ENCODE data around the gene THOC6.
"Not testable (repeated sequence)": the region's sequence is repeated elsewhere in the genome, so short reads cannot be mapped to it uniquely, and the experiment has no call there.

Gene THOC6

DNA sequence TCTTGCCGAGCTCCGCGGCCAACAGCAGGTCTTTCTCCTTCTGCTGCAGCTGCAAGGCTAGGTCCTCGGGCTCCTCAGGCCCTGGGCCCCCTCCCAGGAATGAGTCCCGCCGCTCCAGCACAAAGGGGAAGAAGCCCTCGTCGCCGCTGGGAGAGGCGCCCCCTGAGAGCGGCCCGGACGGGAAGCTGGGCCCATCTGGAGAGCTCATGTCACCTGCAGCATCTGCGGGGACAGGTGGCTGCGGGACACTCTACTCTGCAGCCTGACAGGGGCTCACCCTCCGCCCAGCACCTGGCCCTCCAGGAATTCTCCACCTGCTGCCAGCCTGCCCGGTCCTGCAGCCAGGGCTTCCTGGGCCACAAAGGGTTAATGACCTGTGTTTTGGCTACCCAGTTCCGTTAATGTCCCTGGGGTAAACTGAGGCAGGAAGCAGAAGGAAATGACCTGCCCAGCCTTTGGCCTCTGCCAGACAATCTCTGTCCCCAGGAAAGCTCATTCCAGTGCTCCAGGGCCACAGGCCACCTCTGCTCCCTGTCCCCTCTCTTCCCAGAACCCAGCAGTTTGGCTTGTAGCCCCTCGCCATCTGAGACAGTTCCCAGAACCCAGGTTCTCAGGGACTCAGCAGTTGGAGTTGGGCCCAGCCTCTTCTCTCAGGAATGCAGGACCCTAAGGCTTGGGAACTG is 11.6 kb downstream of the THOC6 start:
- DNase-seq: no peak

DNA sequence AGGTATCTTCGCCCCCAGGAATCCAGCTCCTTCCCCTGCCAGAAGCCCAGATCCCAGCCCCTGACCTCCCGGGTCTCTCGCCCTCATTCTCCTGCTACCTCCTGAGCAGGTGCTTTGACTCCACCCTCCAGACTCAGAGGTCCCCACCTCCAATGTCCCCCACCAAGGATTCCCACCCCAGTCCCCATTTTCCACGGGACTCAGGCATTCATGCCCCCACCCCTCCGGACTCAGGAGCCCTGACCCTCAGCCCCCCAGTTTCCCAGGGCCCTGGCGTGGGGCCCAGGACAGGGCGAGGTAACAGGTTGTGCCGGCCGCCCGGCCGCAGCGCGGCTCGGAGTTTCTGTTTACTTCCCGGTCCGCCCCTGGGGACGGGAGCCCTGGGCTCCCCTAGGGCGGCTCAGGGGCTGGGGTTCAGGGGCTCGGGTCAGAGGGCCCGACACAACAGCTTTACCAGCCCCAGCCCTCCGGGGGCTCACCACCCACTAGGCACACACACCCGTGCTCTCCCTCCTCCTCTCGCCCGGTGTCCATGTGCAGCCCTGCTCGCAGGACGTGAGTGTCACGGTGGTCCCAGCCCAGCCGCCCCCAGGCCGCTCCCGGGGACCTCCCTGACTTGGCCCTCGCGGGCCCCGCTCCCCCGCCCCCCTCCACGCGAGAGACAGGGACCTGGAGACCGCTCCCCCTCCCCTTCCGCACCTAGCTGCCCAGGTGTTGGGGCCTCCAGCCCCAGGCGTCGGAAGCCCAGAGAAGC is 12.3 kb downstream of the THOC6 start:
- no peak for DNase-seq

DNA sequence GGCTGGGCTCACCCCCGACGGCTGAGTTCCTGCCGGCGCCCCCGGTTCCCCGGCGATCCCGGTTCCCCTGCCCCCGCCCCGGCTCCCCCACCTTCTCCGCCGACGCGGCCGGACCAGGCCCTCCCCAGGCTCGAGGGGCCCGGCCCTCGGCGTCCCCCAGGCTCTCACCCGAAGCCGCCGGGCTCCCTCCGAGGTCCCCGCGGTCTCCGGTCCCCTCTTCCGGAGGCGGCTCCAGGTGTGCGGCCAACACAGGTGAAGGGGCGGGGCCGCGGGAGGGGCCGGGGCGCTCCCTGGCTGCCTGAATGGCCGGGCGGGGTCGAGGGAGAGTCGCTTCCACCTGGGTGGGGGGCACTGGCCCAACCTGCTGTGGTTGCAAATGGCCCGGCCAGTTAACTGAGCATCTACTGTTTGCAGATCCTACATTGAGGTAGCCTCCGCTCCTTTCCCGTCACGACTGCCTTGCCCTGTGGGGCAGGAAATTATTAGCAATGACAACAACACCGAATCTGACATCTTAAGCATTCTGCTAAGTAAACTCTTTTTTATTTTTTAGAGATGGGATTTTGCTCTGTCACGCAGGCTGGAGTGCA is 13.0 kb downstream of the THOC6 start, which contains the start of gene BICDL2:
TSS of gene BICDL2 (minus strand) at position 219 of the 590 bp plus-strand sequence. CDS start 1,448 bp downstream, outside the sequence.
- no peak for DNase-seq

DNA sequence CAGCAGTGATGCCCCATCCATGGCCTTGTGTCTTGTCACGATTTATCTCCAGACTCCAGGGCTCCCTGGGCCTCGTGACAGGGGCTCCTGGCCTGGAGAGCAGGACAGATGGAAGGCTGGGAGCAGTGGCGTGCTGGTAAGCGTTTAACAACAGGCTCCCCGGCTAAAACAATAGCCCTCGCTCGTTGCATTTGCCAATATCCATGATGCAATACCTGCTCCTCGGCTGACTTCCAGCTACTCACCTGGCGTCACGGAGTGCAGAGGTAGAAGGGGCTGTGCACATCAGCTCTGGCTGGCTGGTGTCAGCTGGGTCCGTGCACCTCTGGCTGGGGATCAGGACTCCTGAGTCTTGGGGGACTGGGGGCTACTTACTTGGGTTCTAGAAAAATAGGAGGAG is 14.4 kb downstream of the THOC6 start:
- no peak for DNase-seq

DNA sequence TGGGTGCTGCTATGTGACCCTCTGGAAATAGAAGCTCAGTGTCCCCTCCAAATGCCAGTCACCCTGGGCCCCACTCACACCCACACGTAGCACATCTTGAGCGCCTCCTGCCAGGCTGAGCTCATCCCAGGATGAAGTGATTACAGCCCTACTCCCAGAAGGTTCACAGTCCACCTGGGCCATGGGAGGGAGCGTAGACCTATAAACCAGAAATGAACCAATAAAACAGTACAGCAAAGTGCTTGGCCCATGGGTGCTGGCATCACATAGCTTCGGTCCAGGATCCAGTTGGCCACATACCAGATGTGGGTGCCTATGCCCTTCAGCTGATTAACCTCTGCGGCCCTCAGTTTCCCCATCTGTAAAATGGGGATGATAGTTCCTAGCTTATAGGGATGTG is 15.1 kb downstream of the THOC6 start:
- no peak for DNase-seq

DNA sequence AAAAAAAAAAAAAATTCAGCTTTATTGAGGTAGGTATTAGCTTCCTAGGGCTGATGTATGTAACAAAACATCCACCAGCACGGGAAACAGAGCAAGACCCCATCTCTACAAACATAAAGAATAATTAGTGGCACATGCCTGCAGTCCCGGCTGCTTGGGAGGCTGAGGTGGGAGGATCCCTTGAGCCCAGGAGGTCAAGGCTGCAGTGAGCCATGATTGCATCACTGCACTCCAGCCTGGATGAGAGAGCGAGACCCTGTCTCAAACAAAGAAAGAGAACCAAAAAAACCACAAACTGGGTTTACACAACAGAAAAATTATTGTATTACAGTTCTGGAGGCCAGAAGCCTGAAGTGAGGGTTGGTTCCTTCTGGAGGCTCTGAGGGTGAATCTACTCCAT is 18.5 kb downstream of the THOC6 start:
- DNase-seq: no peak

DNA sequence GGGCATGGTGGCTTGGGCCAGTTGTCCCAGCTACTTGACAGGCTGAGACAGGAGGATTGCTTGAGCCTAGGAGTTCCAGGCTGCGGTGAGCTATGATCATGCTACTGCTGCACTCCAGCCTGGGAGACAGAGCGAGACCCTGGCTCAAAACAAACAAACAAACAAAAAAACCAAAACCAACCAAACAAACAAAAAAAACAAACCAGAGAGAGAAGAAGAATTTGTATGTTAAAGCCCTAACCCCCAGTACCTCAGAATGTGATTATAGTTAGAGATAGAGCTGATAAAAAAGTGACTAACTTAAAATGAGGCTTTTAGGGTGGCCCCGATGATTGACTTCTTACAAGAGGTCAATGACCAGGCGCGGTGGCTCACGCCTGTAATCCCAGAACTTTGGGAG is 20.9 kb downstream of the THOC6 start:
- no peak for DNase-seq

DNA sequence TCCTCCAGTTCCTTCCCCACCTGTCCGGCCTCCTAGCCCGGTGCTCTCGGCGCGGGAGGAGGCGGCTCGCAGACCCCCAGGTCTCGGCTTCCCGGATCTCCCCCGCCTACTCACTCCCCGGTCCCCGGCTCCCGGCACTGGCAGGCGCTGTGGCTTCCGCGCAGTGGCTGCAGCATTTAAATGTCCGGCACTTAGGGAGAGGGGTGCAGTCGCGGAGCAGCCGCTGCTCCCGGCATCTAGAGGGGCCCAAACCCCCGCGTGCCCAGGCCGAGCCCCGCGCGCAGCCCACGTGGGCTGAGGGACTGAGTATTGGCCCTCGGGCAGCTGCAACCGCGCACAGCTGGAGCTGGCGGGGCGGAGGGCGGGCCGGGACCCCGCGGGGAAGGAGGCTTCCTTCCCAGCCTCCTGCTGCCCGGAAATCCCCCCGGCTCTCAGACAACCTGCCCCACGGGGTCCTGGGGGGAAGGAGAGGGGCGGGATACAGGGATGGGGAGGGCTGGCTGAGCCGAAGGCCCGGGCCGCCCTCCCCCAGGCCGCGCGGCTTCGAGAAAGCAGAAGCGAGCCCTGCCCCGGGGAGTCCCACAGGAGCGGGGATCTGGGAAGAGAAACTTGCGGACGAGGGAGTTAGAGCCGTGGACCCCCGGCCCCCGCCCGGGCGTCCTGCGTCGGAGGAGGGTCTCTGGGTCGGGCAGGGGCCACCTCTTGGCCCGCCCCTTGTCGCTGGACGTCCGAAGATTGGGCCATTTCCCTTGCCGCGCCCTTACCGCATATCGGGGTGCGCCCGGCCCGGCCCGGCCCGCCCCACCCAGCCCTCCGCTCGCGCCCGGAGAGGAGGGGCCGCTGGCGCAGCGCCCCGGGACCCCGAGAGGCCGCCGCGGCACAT is 22.2 kb downstream of the THOC6 start, which contains the start of gene MMP25:
TSS of gene MMP25 (plus strand) at position 804 of the 883 bp plus-strand sequence. CDS start 357 bp downstream, outside the sequence.
- no peak for DNase-seq

DNA sequence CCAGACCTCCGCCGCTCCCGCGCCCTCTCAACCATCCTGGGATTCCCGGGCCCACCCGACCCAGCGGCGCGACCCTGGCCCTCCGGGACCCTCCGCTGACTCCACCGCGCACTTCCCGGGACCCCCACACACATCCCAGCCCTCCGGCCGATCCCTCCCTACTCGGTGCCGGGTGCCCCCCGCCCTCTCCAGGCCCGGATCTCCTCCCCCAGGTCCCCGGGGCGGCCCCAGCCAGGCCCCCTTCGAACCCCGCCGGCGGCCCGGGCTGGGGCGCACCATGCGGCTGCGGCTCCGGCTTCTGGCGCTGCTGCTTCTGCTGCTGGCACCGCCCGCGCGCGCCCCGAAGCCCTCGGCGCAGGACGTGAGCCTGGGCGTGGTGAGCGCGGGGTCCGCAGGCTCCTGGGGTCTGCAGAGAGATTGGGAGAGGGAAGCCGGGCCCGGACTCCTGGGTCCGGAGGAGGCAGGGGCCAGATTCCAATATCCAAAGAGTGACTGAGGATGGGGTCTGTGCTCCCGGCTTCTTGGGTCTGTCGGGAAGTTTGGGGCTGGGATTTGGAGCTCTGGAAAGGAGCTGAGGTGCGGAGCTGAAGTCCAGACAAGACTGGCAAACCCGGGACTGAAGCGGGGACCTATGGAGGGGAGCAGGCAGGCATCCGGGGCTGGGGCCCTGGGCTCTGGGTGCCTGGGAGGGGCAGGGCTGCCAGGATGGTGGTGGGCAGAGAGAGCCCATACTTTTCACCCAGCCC is 23.0 kb downstream of the THOC6 start:
- DNase-seq: no peak

DNA sequence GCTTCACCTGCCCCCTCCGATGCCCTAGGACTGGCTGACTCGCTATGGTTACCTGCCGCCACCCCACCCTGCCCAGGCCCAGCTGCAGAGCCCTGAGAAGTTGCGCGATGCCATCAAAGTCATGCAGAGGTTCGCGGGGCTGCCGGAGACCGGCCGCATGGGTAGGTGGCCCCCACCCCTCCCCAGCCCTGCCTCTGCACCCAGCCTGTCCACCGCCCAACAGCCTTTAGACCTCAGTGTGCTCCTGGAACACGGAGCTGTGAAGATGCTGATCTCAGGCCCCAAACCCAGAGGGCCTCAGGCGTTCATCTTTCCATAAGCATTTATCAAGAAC is 23.5 kb downstream of the THOC6 start:
- DNase-seq: no peak

DNA sequence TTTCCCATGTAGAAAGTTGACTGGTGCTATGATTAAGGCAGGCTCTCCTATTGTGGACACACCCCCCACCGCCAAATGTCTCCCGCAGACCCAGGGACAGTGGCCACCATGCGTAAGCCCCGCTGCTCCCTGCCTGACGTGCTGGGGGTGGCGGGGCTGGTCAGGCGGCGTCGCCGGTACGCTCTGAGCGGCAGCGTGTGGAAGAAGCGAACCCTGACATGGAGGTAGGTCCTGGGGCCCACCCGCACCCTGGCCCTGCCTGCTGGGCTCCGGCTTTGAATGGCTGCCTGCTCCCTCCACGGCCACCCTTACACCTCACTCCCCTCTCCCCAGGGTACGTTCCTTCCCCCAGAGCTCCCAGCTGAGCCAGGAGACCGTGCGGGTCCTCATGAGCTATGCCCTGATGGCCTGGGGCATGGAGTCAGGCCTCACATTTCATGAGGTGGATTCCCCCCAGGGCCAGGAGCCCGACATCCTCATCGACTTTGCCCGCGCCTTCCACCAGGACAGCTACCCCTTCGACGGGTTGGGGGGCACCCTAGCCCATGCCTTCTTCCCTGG is 26.2 kb downstream of the THOC6 start:
- DNase-seq: no peak

DNA sequence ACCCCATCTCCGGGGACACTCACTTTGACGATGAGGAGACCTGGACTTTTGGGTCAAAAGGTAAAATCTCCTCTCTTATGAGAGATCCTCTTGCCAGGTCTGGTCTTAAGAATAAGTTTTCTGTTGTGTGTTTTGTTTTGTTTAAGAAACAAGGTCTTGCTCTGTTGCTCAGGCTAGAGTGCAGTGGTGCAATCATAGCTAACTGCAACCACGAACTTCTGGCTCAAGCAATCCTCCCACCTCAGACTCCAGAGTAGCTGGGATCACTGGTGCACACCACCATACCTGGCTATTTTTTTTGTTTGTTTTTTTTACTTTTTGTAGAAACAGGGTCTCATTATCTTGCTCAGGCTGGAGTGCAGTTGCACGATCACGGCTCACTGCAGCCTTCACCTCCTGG is 26.7 kb downstream of the THOC6 start:
- DNase-seq: no peak

DNA sequence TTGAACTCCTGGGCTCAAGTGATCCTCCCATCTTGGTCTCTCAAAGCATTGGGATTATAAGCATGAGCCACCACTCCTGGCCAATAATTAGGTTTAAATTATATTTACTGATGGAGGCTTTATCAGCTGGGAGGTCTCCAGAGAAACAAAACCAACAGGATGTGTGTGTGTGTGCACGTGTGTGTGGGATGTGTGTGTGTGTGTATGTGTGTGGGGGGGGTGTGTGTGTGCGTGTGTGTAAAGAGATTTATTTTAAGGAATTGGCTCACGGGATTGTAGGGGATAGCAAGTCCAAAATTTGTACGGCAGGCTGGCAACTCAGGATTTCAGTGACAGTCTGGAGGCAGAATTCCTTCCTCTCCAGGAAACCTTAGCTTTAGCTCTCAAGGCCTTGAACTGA is 27.2 kb downstream of the THOC6 start:
- no peak for DNase-seq

DNA sequence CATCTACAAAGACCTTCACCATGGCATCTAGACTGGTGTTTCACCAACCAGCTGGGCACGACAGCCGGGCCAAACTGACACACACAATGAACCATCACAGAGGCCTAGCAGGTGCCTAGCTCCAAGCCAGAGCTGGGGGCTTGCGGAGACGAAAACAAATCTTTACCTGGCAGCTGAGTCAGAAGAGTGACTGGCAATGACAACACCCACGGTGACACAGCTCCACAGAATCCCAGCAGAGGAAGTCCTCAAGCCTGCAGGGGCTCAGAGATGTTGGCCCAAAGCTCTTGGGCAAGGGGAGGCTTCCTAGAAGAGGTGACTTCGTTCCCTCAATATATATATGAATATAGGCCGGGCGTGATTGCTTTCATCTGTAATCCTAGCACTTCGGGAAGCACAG is 27.7 kb downstream of the THOC6 start:
- no peak for DNase-seq

DNA sequence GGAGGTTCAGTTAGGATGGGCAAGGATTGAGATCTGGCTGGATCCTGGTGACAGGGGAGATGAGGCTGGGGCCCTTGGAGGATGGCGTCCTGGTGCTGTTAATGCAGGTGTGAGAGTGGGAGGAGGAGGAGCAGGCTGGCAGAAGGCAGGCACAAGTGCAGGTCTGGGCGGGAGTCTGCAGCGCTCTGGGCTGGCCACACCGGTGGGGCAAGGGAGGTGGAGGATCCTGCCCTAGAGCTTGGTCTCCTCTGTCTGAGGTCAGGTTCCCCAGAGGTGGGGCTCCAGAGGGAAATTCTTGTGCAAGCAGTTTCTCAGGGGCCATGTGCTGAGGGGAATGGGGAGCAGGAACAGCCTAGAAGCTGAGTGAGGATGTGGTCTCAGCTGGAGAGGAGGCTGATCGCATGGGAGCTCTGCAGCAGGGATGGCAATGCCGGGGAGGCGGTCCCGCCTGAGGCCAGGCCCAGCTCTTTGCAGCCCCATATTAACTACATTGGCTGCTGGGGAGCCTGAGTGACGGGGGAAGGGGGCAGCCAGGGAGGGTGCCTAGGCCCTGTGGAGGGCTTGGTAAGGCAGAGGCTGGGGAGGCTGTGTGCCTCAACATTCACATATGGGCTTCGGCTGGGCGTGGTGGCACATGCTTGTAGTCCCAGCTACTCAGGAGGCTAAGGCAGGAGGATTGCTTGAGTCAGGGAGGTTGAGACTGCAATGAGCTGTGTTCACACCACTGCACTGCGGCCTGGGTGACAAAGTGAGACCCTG is 28.9 kb downstream of the THOC6 start:
- not testable (repeated sequence) for DNase-seq

DNA sequence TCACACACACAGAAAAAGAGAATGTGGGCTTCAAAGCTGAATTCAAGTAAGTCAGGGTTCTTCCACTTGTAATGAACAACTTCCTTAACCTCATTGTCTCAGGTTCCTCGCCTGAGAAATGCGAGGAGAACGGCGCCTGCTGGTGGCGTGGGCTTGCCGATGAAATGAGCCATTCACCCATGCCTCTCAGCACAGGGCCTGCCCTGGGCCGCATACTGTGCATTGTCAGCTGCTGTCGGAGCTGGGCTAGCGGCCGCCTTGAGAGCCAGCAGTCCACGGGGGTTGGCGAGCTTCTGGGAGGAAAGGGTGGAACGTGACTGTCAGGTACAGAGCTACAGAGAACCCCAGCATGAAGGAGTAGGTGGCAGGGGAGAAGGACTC is 29.5 kb downstream of the THOC6 start:
- DNase-seq: not testable (repeated sequence)

DNA sequence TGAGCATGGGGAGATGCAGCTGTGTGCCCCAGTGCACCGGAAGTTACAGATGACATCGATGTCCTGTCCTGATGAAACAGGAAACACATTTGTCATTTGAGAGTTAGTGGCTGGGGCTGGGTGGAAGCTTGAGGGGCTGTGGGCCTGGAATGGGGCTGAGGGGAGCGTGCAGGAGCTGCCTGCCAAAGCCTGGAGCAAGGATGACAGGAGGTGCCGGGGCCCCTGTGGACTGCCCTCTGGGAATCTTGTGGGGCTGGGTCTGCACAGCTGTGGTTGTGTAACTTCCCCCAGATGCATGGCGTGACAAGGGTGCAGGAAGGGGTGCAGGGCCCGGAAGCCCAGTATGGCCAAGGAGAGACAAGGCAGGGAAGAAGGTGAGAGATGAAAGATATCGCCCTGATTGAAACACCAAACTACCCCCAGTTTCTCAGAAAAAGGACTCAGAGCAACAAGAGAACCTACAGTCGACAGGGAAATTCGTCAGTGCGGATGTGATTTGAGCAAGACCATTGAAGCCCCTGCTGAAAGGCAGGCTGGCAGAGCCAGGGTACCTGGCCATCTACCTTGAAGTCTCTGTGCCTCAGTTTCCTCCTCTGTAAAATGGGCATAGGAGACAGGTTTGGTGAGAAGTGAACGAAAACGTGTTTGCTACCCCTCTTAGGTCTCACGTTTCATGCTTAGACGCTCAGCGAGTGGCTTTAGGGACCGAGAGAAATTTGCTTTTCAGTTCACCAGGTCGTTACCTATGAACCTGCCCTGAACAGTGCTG is 31.3 kb downstream of the THOC6 start:
- DNase-seq: no peak

DNA sequence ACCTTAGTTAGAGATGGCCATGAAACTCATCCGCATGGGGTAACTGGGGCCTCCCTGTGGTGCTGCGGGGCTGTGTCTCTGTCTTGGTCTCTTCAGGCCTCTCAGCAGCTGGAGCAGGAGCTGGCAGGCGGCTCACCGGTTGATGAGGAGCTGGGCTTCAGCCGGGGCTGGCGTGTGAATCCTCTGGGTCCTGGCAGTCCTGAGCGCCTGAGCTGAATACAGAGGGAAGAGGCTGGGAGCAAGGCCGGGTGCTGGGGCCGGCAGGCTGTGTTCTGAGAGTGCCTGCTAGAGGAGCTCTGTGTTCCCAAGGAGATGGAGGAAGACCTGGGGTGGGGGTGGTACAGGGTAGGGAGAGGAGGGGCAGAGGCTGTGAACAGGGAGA is 31.9 kb downstream of the THOC6 start:
- DNase-seq: not testable (repeated sequence)

DNA sequence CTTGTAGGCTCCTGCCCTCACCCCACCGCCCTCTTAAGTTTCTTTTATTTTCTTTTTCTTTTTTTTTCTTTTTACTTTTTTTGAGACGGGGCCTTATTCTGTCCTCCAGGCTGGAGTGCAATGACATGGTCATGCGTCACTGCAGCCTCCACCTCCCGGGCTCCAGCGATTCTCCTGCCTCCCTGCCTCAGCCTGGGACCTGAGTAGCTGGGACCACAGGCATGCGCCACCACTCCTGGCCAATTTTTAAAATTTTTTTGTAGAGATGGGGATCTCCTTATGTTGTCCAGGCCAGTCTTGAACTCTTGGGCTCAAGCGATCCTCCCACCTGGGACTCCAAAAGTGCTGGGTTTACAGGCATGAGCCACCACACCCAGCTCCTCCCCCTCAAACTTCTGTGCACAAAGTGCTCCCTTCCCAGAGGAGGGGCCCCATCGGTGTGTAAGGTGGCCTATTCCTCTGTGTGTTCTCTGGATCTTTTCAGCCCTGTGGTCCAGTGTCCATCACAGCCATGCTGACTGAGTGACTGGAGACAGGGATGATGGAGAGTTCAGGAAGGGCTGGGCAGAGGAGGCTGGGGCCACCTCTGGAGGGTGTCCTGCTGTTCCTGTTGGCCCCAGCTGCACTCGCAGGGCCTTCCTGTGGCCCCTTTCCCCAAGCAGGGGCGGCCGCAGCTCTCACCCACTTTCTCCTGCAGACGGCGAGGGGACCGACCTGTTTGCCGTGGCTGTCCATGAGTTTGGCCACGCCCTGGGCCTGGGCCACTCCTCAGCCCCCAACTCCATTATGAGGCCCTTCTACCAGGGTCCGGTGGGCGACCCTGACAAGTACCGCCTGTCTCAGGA is 32.7 kb downstream of the THOC6 start:
- DNase-seq: no peak

All from CD4-positive, alpha-beta T cell treated with Interleukin-17A for 1 hour (primary cell).